GM18858 (cell line): ENCODE measurements around the gene NAV2.

Experiments used
- ATAC-seq: cut with Tn5 transposase; IDR thresholded peaks from one replicate; pipeline ENCODE4 v1.9.1; 2021; ENCODE audit not compliant: unreplicated experiment

The NAV2 gene

GRCh38 chr11:19827399-19828135 lies 114.9 kb downstream of the NAV2 start:
- ATAC-seq = no peak

- no peak for ATAC-seq
Observed at GRCh38 chr11:19828382-19829108, 115.9 kb downstream of the NAV2 start.

GRCh38 chr11:19829109-19829837 lies 116.6 kb downstream of the NAV2 start:
- ATAC-seq = no peak

- ATAC-seq = no peak
Observed at GRCh38 chr11:19832086-19832750, 119.6 kb downstream of the NAV2 start.

- ATAC-seq = no peak
Observed at GRCh38 chr11:19832901-19833300, 120.3 kb downstream of the NAV2 start.

- no peak for ATAC-seq
Observed at GRCh38 chr11:19834771-19835170, 122.1 kb downstream of the NAV2 start.

- no peak for ATAC-seq
Observed at GRCh38 chr11:19836666-19837065, 124.0 kb downstream of the NAV2 start.

- ATAC-seq = no peak
Observed at GRCh38 chr11:19838994-19839768, 126.5 kb downstream of the NAV2 start.

GRCh38 chr11:19840961-19841360 lies 128.3 kb downstream of the NAV2 start:
- ATAC-seq = no peak

GRCh38 chr11:19842505-19842904 lies 129.9 kb downstream of the NAV2 start:
- no peak for ATAC-seq

GRCh38 chr11:19843079-19843478 lies 130.4 kb downstream of the NAV2 start:
- no peak for ATAC-seq

- ATAC-seq = no peak
Observed at GRCh38 chr11:19844012-19844411, 131.4 kb downstream of the NAV2 start.

GRCh38 chr11:19844806-19845205 lies 132.2 kb downstream of the NAV2 start:
- no peak for ATAC-seq

GRCh38 chr11:19845626-19846025 lies 133.0 kb downstream of the NAV2 start:
- ATAC-seq = no peak

GRCh38 chr11:19846654-19847305 lies 134.1 kb downstream of the NAV2 start:
- ATAC-seq = no peak

- ATAC-seq = no peak
Observed at GRCh38 chr11:19848219-19848618, 135.6 kb downstream of the NAV2 start.

GRCh38 chr11:19849107-19849789 lies 136.6 kb downstream of the NAV2 start:
- no peak for ATAC-seq

- no peak for ATAC-seq
Observed at GRCh38 chr11:19849947-19850593, 137.4 kb downstream of the NAV2 start.

GRCh38 chr11:19852288-19852687 lies 139.7 kb downstream of the NAV2 start:
- no peak for ATAC-seq
